NB4 (cell line): ENCODE results near the gene MFAP5.

Experiments used
- DNase-seq: peaks from one replicate; pipeline ENCODE4 v3.0.0; 2010; ENCODE audit warnings: low read depth
- H3K4me3 ChIP-seq: one replicate; pipeline ENCODE4 v1.5.1; 2011; ENCODE audit warnings: mild to moderate bottlenecking, low read depth, low read length, moderate library complexity
- MYC ChIP-seq: IDR thresholded peaks from 2 replicates; pipeline ENCODE4 v1.6.1; 2011; ENCODE audit warnings: low read depth, low read length
- POLR2A ChIP-seq: IDR thresholded peaks from 2 replicates; pipeline ENCODE4 v1.6.1; 2011; ENCODE audit warnings: mild to moderate bottlenecking; ENCODE audit not compliant: insufficient read length; ENCODE audit errors: extremely low read depth
- TF ChIP-seq, protein P1 (sequence below): IDR thresholded peaks from 2 replicates; pipeline ENCODE4 v1.6.1; 2011; ENCODE audit warnings: low read depth, low read length
- TF ChIP-seq, protein P2 (sequence below): IDR thresholded peaks from one replicate; pipeline ENCODE4 v1.5.1; 2012; ENCODE audit warnings: low read depth, low read length

MFAP5 gene

DNA sequence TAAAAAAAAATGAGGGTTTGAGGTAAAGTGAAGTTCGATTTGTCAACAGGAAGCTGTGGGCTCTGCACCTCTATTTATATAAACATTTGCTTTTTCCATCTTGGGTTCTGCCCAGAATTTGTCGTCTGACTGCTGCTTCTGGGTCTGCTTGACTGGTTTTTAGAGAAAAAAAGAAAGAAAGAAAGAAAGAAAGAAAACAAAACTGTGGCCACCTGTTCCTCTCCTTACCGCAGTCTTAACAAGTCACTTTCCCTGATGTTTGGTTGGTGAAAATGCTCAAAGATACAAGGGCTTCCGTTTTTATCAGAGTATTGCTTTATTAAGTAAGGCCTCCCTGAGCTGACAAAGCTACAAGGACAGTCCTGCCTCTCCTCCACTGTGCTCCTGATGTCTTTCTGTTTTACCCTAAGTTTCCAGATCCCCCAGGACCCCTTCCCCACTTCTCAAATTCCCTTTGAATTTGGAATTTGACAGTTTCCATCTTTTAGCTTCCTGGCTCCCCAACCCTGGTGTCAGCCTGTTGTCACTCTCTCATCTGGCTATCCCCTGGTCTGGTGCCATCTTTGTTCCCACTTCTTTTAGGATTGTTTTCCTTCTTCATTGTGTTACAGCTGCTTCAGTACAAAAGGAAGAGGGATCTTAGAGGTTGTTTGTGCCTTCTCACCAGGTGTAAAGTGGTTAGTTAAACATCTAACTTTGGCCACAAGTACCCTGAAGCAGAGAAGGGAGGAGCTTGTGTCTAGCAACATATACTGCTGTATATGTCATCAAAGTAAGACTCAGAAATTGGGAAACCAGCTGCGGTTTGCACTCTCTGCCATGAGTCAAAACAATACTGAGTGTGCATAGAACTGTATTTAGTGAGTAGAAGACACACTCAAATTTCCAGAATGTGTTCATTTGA is 18.0 kb downstream of the MFAP5 start:
- peak; percentile 44 for DNase-seq
- TF ChIP-seq MYC (no peak), POLR2A (no peak)
- TF ChIP-seq, protein P1, sequence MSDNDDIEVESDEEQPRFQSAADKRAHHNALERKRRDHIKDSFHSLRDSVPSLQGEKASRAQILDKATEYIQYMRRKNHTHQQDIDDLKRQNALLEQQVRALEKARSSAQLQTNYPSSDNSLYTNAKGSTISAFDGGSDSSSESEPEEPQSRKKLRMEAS = no peak
- TF ChIP-seq, protein P2, sequence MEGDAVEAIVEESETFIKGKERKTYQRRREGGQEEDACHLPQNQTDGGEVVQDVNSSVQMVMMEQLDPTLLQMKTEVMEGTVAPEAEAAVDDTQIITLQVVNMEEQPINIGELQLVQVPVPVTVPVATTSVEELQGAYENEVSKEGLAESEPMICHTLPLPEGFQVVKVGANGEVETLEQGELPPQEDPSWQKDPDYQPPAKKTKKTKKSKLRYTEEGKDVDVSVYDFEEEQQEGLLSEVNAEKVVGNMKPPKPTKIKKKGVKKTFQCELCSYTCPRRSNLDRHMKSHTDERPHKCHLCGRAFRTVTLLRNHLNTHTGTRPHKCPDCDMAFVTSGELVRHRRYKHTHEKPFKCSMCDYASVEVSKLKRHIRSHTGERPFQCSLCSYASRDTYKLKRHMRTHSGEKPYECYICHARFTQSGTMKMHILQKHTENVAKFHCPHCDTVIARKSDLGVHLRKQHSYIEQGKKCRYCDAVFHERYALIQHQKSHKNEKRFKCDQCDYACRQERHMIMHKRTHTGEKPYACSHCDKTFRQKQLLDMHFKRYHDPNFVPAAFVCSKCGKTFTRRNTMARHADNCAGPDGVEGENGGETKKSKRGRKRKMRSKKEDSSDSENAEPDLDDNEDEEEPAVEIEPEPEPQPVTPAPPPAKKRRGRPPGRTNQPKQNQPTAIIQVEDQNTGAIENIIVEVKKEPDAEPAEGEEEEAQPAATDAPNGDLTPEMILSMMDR = no peak
- H3K4me3 ChIP-seq = no peak overlapping the region

DNA sequence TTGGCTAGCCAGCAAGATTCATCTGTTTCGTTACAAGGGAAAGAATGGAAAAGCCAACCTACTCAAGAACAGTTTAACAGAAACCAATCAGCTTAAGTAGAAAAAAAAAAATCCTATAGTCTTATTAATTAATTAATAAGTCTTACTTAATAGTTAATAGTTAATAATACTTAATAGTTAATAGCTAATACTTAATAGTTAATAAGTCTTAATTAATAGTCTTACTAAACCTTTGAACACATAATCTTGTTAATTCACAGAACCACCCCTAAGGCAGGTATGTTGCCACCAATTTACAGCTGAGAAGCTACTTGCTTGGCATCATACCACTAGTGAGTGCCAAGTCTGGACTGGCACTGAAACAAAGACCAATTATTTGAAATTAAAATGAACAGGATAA is 19.9 kb downstream of the MFAP5 start:
- H3K4me3 ChIP-seq = no peak overlapping the region
- TF ChIP-seq POLR2A = no peak
- TF ChIP-seq, protein P2 = no peak
- TF ChIP-seq MYC = no peak
- DNase-seq = no peak

DNA sequence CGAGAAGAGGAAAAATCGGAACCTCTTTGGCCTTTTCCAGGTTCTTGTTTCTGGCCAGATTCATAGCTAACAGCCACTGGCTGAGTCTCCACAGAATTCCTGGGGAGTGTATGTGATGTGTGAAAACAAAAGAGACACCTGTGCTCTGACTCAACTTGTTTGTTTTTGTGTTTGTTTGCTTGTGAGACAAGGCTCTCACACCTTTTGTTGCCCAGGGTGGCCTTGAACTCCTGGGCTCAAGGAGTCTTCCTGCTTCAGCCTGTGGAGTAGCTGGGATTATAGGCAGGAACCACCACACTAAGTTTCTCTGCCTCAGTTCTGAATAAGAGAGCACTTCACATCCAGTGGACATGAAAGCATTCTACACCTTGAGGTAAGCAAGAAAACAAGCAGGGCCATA is 22.7 kb downstream of the MFAP5 start:
- TF ChIP-seq, protein P2 = no peak
- no peak for TF ChIP-seq MYC
- no peak overlapping the region for H3K4me3 ChIP-seq
- DNase-seq = no peak

DNA sequence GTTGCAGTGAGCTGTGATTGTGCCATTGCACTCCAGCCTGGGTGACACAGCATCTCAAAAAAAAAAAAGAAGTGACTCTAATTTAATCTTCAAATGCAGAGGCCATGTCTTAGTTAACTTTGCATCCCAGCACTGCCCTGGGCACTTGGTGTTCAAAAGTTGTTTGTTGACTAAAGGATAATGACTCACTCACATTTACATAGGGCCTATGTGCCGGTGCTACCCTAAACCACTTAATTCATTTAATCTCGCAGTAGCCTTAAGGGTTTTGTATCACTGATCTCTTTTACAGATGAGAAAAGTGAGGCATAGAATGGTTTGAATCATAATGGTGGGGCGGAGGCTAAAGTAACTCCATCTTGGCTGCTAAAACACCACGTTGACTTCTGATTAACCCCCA is 23.7 kb downstream of the MFAP5 start:
- no peak for DNase-seq
- TF ChIP-seq, protein P1 = no peak
- TF ChIP-seq, protein P2 = no peak
- no peak for TF ChIP-seq MYC
- TF ChIP-seq POLR2A = no peak

DNA sequence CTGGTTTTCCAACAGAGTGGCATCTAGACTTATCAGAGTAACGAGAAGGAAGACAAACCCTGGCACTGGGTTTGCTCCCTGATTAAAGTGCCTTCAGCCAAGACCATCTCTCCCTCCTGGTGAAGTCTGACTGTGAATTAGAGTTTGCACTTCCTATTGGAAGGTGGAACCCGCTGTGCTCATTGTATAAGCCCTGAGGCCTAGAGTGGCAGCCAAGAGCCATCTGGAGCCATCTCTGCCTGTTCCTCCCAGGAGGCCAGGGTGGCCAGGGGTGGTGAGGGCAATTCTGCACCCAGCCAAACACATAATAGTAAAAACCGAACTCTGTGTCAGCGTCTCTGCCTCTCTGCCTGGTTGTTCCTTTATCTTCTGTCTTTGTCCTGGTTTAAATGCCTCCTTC is 25.0 kb downstream of the MFAP5 start:
- TF ChIP-seq, protein P1 = no peak
- TF ChIP-seq POLR2A (no peak), MYC (no peak)
- TF ChIP-seq, protein P2 = no peak
- H3K4me3 ChIP-seq = no peak overlapping the region
- DNase-seq = no peak

More for the DNA sequence above, 23.7 kb downstream of the MFAP5 start:
- no peak overlapping the region for H3K4me3 ChIP-seq

DNA sequence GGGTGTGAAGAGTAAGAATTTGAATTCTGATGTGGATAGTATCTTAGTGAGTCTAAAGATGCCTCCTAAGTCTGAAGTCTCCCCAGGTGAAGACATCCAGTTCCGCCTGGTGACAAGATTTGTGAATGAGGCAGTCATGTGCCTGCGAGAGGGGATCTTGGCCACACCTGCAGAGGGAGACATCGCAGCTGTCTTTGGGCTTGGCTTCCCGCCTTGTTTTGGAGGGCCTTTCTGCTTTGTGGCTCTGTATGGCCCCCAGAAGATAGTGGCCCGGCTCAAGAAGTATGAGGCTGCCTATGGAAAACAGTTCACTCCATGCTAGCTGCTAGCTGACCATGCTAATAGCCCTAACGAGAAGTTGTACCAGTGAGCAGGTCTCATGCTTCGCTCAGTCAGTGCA is 25.4 kb downstream of the MFAP5 start:
- no peak for DNase-seq
- TF ChIP-seq, protein P2 = no peak
- TF ChIP-seq MYC (no peak), POLR2A (no peak)
- TF ChIP-seq, protein P1 = no peak
- H3K4me3 ChIP-seq = no peak overlapping the region
